LNCaP clone FGC (cell line): ENCODE measurements around the gene MMEL1.

ENCODE experiments used
- DNase-seq: peaks from one replicate; pipeline ENCODE4 v3.0.0-alpha.2; 2011; ENCODE audit warnings: low read depth
- H3K4me3 ChIP-seq: 2 replicates; pipeline ENCODE4 v1.5.1; 2011; ENCODE audit warnings: mild to moderate bottlenecking, low read depth, low read length, control low read depth
- CTCF ChIP-seq: IDR thresholded peaks from 2 replicates; pipeline ENCODE4 v1.5.1; 2012; ENCODE audit warnings: mild to moderate bottlenecking; ENCODE audit not compliant: control insufficient read depth, insufficient read depth; ENCODE audit errors: extremely low read depth

The MMEL1 gene

GRCh38 chr1:2607641-2608091 lies 25.1 kb downstream of the MMEL1 start:
- no peak for DNase-seq
- no peak overlapping the region for H3K4me3 ChIP-seq
- no peak for TF ChIP-seq CTCF

GRCh38 chr1:2606881-2607621 lies 25.8 kb downstream of the MMEL1 start:
- H3K4me3 ChIP-seq = no peak overlapping the region
- no peak for TF ChIP-seq CTCF
- no peak for DNase-seq

- DNase-seq = no peak
- TF ChIP-seq CTCF = no peak
- no peak overlapping the region for H3K4me3 ChIP-seq
These were observed 26.4 kb downstream of the MMEL1 start for GRCh38 chr1:2606396-2606880.

- H3K4me3 ChIP-seq = no peak overlapping the region
- TF ChIP-seq CTCF = no peak
- DNase-seq = no peak
These were observed 27.1 kb downstream of the MMEL1 start for GRCh38 chr1:2605509-2606395.

- no peak for TF ChIP-seq CTCF
- no peak overlapping the region for H3K4me3 ChIP-seq
- no peak for DNase-seq
These were observed 27.8 kb downstream of the MMEL1 start for GRCh38 chr1:2604844-2605508.

GRCh38 chr1:2604156-2604843 lies 28.5 kb downstream of the MMEL1 start:
- no peak overlapping the region for H3K4me3 ChIP-seq
- no peak for DNase-seq
- TF ChIP-seq CTCF = no peak
